Kidney (tissue), 14 donors: ENCODE results near the gene WNT2B. TPM values are rescaled to one million over a fixed set of nuclear protein-coding genes. Genes with fewer than 3 reads are reported as not detected.

Experiments
- DNase-seq, 5 donors: peaks; one replicate each; pipeline ENCODE4 v3.0.0-alpha.2; 2013 to 2020
- FAIRE-seq: peaks from 2 replicates; lab custom pipeline; 2012; peaks lifted over from hg19 to GRCh38; lab: Jason Lieb, UNC
- H3K27ac ChIP-seq, 2 donors: one replicate each; pipeline ENCODE4 v1.7.0; 2013; ENCODE audit warnings: low read depth in 2 of 2, low read length in 2 of 2, inconsistent platforms in 1 of 2
- H3K27me3 ChIP-seq: one replicate; pipeline ENCODE4 v1.7.1; 2013; ENCODE audit warnings: low read length, inconsistent platforms; ENCODE audit not compliant: control insufficient read depth, insufficient read depth
- H3K36me3 ChIP-seq, 3 donors: one replicate each; pipeline versions ENCODE4 v1.7.0 to v1.7.1; 2013; ENCODE audit warnings: low read length in 3 of 3, control low read depth in 1 of 3, inconsistent platforms in 1 of 3; ENCODE audit not compliant: insufficient read depth in 3 of 3, control insufficient read depth in 2 of 3
- H3K4me1 ChIP-seq, 3 donors: one replicate each; pipeline versions ENCODE4 v1.7.0 to v1.7.1; 2013; ENCODE audit warnings: low read length in 3 of 3, inconsistent platforms in 1 of 3, low read depth in 1 of 3; ENCODE audit not compliant: control insufficient read depth in 2 of 3, insufficient read depth in 2 of 3
- H3K4me3 ChIP-seq, 3 donors: one replicate each; pipeline versions ENCODE4 v1.7.0 to v1.8.1; 2013; ENCODE audit warnings: low read length in 3 of 3, control low read depth in 1 of 3, inconsistent platforms in 1 of 3
- H3K9ac ChIP-seq, 3 donors: one replicate each; pipeline versions ENCODE4 v1.7.0 to v1.7.1; 2013; ENCODE audit warnings: low read length in 3 of 3, control low read depth in 1 of 3, inconsistent platforms in 1 of 3
- H3K9me3 ChIP-seq, 3 donors: one replicate each; pipeline versions ENCODE4 v1.7.0 to v1.7.1; 2013; ENCODE audit warnings: low read length in 3 of 3, control low read depth in 1 of 3, inconsistent platforms in 1 of 3; ENCODE audit not compliant: control insufficient read depth in 2 of 3, insufficient read depth in 1 of 3
- CTCF ChIP-seq: IDR thresholded peaks from 3 replicates; pipeline ENCODE4 v1.5.1; 2012; ENCODE audit warnings: mild to moderate bottlenecking, moderate library complexity, borderline replicate concordance; ENCODE audit not compliant: insufficient read depth; ENCODE audit errors: extremely low read depth
- intact Hi-C: fragments of 100-400 bp; cut with DNase I; formaldehyde crosslinking; loops from one replicate; pipeline ENCODE4 v1.11.1; 2022
- polyA plus RNA-seq: library from polyadenylated mRNA; stranded (reverse); fragments of 350-450 nt; fragmentation: Illumina TruSeq; extraction: RNeasy Lipid Tissue Mini Kit (QIAGEN cat#74804); gene quantifications from one replicate; pipeline ENCODE4 v1.2.3, GENCODE V29; 2014; ENCODE audit warnings: low read depth, low replicate concordance; ENCODE audit not compliant: insufficient read depth
- total RNA-seq: library from RNA; stranded (reverse); fragmentation: NEBNext Ultra II Directional; extraction: Animal tissue kit (Norgen Biotek cat#: 25700); gene quantifications from one replicate; pipeline ENCODE4 v1.2.1, GENCODE V29; 2021
- donor health status: control.
- donor health status: control.
- donor health status: control.
- donor health status: control.
- donor health status: control.
- donor health status: DM: yes; HTN: yes; CAD: no.
- donor health status: Normal renal cell carcinoma (clear cell type).

WNT2B gene
- total and polyA plus RNA-seq, 2 donors from 2014 or later = 0.75 to 4.7 TPM

GRCh38 chr1:112557385-112557784, 48.6 kb downstream of the WNT2B start:
- no peak for TF ChIP-seq CTCF
- no peaks in the 10 kb centered on the region for H3K4me1 ChIP-seq
- H3K27me3 ChIP-seq = no peaks in the 10 kb centered on the region
- H3K27ac ChIP-seq = no peak overlapping the region
- no peaks in the 10 kb centered on the region for H3K36me3 ChIP-seq
- no peaks in the 10 kb centered on the region for H3K9me3 ChIP-seq
- H3K9ac ChIP-seq = no peak overlapping the region
- FAIRE-seq (no peak), DNase-seq (no peak)
- intact Hi-C loops = no loop called here
- no peak overlapping the region for H3K4me3 ChIP-seq

GRCh38 chr1:112558634-112559033, 49.9 kb downstream of the WNT2B start:
- Histone ChIP-seq H3K27ac (no peak overlapping the region), H3K36me3 (no peaks in the 10 kb centered on the region), H3K9me3 (no peaks in the 10 kb centered on the region), H3K9ac (no peak overlapping the region), H3K4me3 (no peak overlapping the region), H3K27me3 (no peaks in the 10 kb centered on the region), H3K4me1 (no peaks in the 10 kb centered on the region)
- DNase-seq (no peak), FAIRE-seq (no peak)
- TF ChIP-seq CTCF = no peak
- intact Hi-C loops = no loop called here

GRCh38 chr1:112563341-112563740, 54.6 kb downstream of the WNT2B start:
- H3K9me3 ChIP-seq = no peaks in the 10 kb centered on the region
- FAIRE-seq (no peak), DNase-seq (no peak)
- H3K27me3 ChIP-seq = no peaks in the 10 kb centered on the region
- H3K36me3 ChIP-seq = no peaks in the 10 kb centered on the region
- no peak overlapping the region for H3K4me3 ChIP-seq
- H3K9ac ChIP-seq = no peak overlapping the region
- H3K4me1 ChIP-seq = peaks cover 0 to 2% (median 0%) of the 10 kb centered on the region in 3 donors
- TF ChIP-seq CTCF = no peak
- H3K27ac ChIP-seq = no peak overlapping the region
- intact Hi-C loops = no loop called here

GRCh38 chr1:112564081-112564480, 55.3 kb downstream of the WNT2B start:
- DNase-seq = no peak
- no peak overlapping the region for H3K27ac ChIP-seq
- no peak overlapping the region for H3K4me3 ChIP-seq
- H3K27me3 ChIP-seq = no peaks in the 10 kb centered on the region
- H3K9ac ChIP-seq = no peak overlapping the region
- peaks cover 0 to 2% (median 0%) of the 10 kb centered on the region in 3 donors for H3K4me1 ChIP-seq
- TF ChIP-seq CTCF = no peak
- intact Hi-C loops = no loop called here
- no peak for FAIRE-seq
- H3K36me3 ChIP-seq = peaks cover 0 to under 1% (median 0%) of the 10 kb centered on the region in 3 donors
- H3K9me3 ChIP-seq = no peaks in the 10 kb centered on the region
